ENCODE results near the gene GABRD.

GABRD gene

GRCh38 chr1:2000850-2001249 is 18.3 kb upstream of the GABRD start:
- TF ChIP-seq EZH2phosphoT487 (IDR thresholded peaks at IDR 0.05; ENCODE audit: low read depth) (no peak), CTCF (IDR thresholded peaks at IDR 0.05; ENCODE audit: low read depth, low read length) (no peak)
- no peaks in the 10 kb centered on the region for H3K4me1 ChIP-seq (ENCODE audit: low read length)

GRCh38 chr1:2001773-2002411 is 17.3 kb upstream of the GABRD start:
- H3K4me3 ChIP-seq (ENCODE audit: low read length) = no peak overlapping the region
- H3K27ac ChIP-seq (ENCODE audit: low read length) = no peak overlapping the region
- no peaks in the 10 kb centered on the region for H3K79me2 ChIP-seq (ENCODE audit: low read length)
- no peak overlapping the region for H2AFZ ChIP-seq (ENCODE audit: low read depth, low read length)
- H3K27me3 ChIP-seq (ENCODE audit: low read depth, low read length) = no peaks in the 10 kb centered on the region
- no peaks in the 10 kb centered on the region for H3K9me3 ChIP-seq (ENCODE audit: insufficient read depth, low read length)
- no peak overlapping the region for H3K4me2 ChIP-seq (ENCODE audit: low read length)
- H3K9ac ChIP-seq (ENCODE audit: low read length) = no peak overlapping the region
- TF ChIP-seq EZH2phosphoT487 (IDR thresholded peaks at IDR 0.05; ENCODE audit: low read depth) = no peak
- TF ChIP-seq CTCF (IDR thresholded peaks at IDR 0.05; ENCODE audit: low read depth, low read length) = no peak
- H3K36me3 ChIP-seq (replicated peaks; ENCODE audit: low read depth, low read length) = no peaks in the 10 kb centered on the region
- no peaks in the 10 kb centered on the region for H4K20me1 ChIP-seq (ENCODE audit: insufficient read depth, low read length)
- no peaks in the 10 kb centered on the region for H3K4me1 ChIP-seq (ENCODE audit: low read length)

More at GRCh38 chr1:2000850-2001249, 18.3 kb upstream of the GABRD start:
- Histone ChIP-seq H3K9ac (ENCODE audit: low read length) (no peak overlapping the region), H3K27me3 (ENCODE audit: low read depth, low read length) (no peaks in the 10 kb centered on the region), H3K4me2 (ENCODE audit: low read length) (no peak overlapping the region), H3K79me2 (ENCODE audit: low read length) (no peaks in the 10 kb centered on the region), H3K27ac (ENCODE audit: low read length) (no peak overlapping the region), H4K20me1 (ENCODE audit: insufficient read depth, low read length) (no peaks in the 10 kb centered on the region), H3K9me3 (ENCODE audit: insufficient read depth, low read length) (no peaks in the 10 kb centered on the region), H2AFZ (ENCODE audit: low read depth, low read length) (no peak overlapping the region), H3K4me3 (ENCODE audit: low read length) (no peak overlapping the region), H3K36me3 (replicated peaks; ENCODE audit: low read depth, low read length) (no peaks in the 10 kb centered on the region)

- no peaks in the 10 kb centered on the region for H3K9me3 ChIP-seq (ENCODE audit: insufficient read depth, low read length)
These were observed 15.5 kb upstream of the GABRD start, which contains the start of gene CFAP74 for GRCh38 chr1:2003541-2004131. TSS of gene CFAP74 (minus strand) at chr1:2003786. CDS start at chr1:1990956, 12,830 bp downstream.

More at GRCh38 chr1:2003541-2004131, 15.5 kb upstream of the GABRD start, which contains the start of gene CFAP74:
- Histone ChIP-seq H3K27me3 (ENCODE audit: low read depth, low read length) (no peaks in the 10 kb centered on the region), H3K9ac (ENCODE audit: low read length) (no peak within 1 kb of the TSS), H3K4me2 (ENCODE audit: low read length) (no peak within 1 kb of the TSS), H4K20me1 (ENCODE audit: insufficient read depth, low read length) (no peaks in the 10 kb centered on the region), H2AFZ (ENCODE audit: low read depth, low read length) (no peak within 1 kb of the TSS), H3K36me3 (replicated peaks; ENCODE audit: low read depth, low read length) (no peaks in the 10 kb centered on the region), H3K79me2 (ENCODE audit: low read length) (no peaks in the 10 kb centered on the region), H3K4me3 (ENCODE audit: low read length) (no peak within 1 kb of the TSS), H3K4me1 (ENCODE audit: low read length) (no peaks in the 10 kb centered on the region), H3K27ac (ENCODE audit: low read length) (no peak within 1 kb of the TSS)
- TF ChIP-seq CTCF (IDR thresholded peaks at IDR 0.05; ENCODE audit: low read depth, low read length) (no peak), EZH2phosphoT487 (IDR thresholded peaks at IDR 0.05; ENCODE audit: low read depth) (no peak)
